Measurements from ENCODE around the gene UTY. TPM values are rescaled to one million over a fixed set of nuclear protein-coding genes. Genes with fewer than 3 reads are reported as not detected.

The UTY gene
- polyA plus RNA-seq, 3 donors, result not detected

GRCh38 chrY:13381110-13381683 lies 98.6 kb downstream of the UTY start:
- peak overlapping the region; percentile 73 to 79 for H3K4me3 Mint-ChIP-seq
- Histone ChIP-seq H3K4me3 (replicated peaks in 1 of 3; ENCODE audit: low read depth in 2 of 3, low read length in 3 of 3) (peak overlapping the region in 1 of 3 experiments; percentile 12), H3K9ac (ENCODE audit: insufficient read depth, low read length, poor library complexity, severe bottlenecking) (no peak overlapping the region), H3K9me3 (replicated peaks in 1 of 2; ENCODE audit: control insufficient read depth in 1 of 2, insufficient read depth in 1 of 2, low read length in 2 of 2) (no peaks in the 10 kb centered on the region), H3K79me2 (ENCODE audit: insufficient read depth, low read length) (no peaks in the 10 kb centered on the region), H3K36me3 (replicated peaks in 1 of 2; ENCODE audit: control insufficient read depth in 1 of 2, insufficient read depth in 2 of 2, low read length in 2 of 2) (no peaks in the 10 kb centered on the region), H3K4me1 (ENCODE audit: control insufficient read depth in 1 of 2, insufficient read depth in 2 of 2, low read length in 2 of 2) (peaks cover 0 to 12% of the 10 kb centered on the region in 2 donors), H4K20me1 (ENCODE audit: insufficient read depth, low read length) (no peaks in the 10 kb centered on the region), H3K4me2 (replicated peaks; ENCODE audit: extremely low read depth, low read length, poor library complexity, severe bottlenecking) (no peak overlapping the region), H3K27me3 (ENCODE audit: control insufficient read depth in 2 of 2, insufficient read depth in 2 of 2, low read length in 2 of 2) (no peaks in the 10 kb centered on the region), H2AFZ (ENCODE audit: insufficient read depth, low read depth, low read length, poor library complexity, severe bottlenecking) (no peak overlapping the region), H3K27ac (ENCODE audit: low read depth in 1 of 2, low read length in 2 of 2) (peak overlapping the region in 1 of 2 donors; percentile 52)
- no peaks in the 10 kb centered on the region for H3K9me3 Mint-ChIP-seq
- intact Hi-C loops (cut with micrococcal nuclease), result no loop called here
- no peaks in the 10 kb centered on the region for H3K27me3 Mint-ChIP-seq (ENCODE audit: low read depth in 3 of 3)
- TF ChIP-seq CTCF (IDR thresholded peaks at IDR 0.05), result no peak
- peak overlapping the region in 2 of 7 donors; percentile 74 to 90 for H3K27ac Mint-ChIP-seq
- H3K36me3 Mint-ChIP-seq, result peaks cover 0 to 10% of the 10 kb centered on the region in 2 donors
- DNase-seq, result peak in 2 of 3 donors; percentile 3 to 6
- no CpG with 5 or more reads among the region's 7 CpGs for WGBS (ENCODE audit: insufficient coverage)
- peaks cover 31% of the 10 kb centered on the region for H3K4me1 Mint-ChIP-seq

GRCh38 chrY:13370868-13371800 lies 108.7 kb downstream of the UTY start:
- H3K27me3 ChIP-seq (ENCODE audit: control insufficient read depth in 2 of 2, insufficient read depth in 2 of 2, low read length in 2 of 2), result no peaks in the 10 kb centered on the region
- Mint-ChIP-seq H3K9me3 (no peaks in the 10 kb centered on the region), H3K4me1 (peaks cover 20% of the 10 kb centered on the region), H3K27ac (peak overlapping the region in 2 of 7 donors; percentile 78 to 89), H3K4me3 (peak overlapping the region; percentile 49 to 53), H3K27me3 (ENCODE audit: low read depth in 3 of 3) (no peaks in the 10 kb centered on the region), H3K36me3 (peaks cover 0 to 7% of the 10 kb centered on the region in 2 donors)
- H3K36me3 ChIP-seq (replicated peaks in 1 of 2; ENCODE audit: control insufficient read depth in 1 of 2, insufficient read depth in 2 of 2, low read length in 2 of 2), result no peaks in the 10 kb centered on the region
- H3K4me3 ChIP-seq (replicated peaks in 1 of 3; ENCODE audit: low read depth in 2 of 3, low read length in 3 of 3), result no peak overlapping the region
- no peak overlapping the region for H3K27ac ChIP-seq (ENCODE audit: low read depth in 1 of 2, low read length in 2 of 2)
- H4K20me1 ChIP-seq (ENCODE audit: insufficient read depth, low read length), result no peaks in the 10 kb centered on the region
- no peaks in the 10 kb centered on the region for H3K79me2 ChIP-seq (ENCODE audit: insufficient read depth, low read length)
- H3K4me1 ChIP-seq (ENCODE audit: control insufficient read depth in 1 of 2, insufficient read depth in 2 of 2, low read length in 2 of 2), result peaks cover 0 to 13% of the 10 kb centered on the region in 2 donors
- intact Hi-C loops (cut with micrococcal nuclease), result no loop called here
- no peak for DNase-seq
- no CpG with 5 or more reads among the region's 6 CpGs for WGBS (ENCODE audit: insufficient coverage)
- TF ChIP-seq CTCF (IDR thresholded peaks at IDR 0.05), result no peak
- H3K4me2 ChIP-seq (replicated peaks; ENCODE audit: extremely low read depth, low read length, poor library complexity, severe bottlenecking), result no peak overlapping the region
- H3K9me3 ChIP-seq (replicated peaks in 1 of 2; ENCODE audit: control insufficient read depth in 1 of 2, insufficient read depth in 1 of 2, low read length in 2 of 2), result no peaks in the 10 kb centered on the region
- H2AFZ ChIP-seq (ENCODE audit: insufficient read depth, low read depth, low read length, poor library complexity, severe bottlenecking), result no peak overlapping the region
- no peak overlapping the region for H3K9ac ChIP-seq (ENCODE audit: insufficient read depth, low read length, poor library complexity, severe bottlenecking)

All from CD14-positive monocyte (primary cell).